HG03432 (cell line): ENCODE results near the gene PLPPR3.
"Not testable (repeated sequence)": the region's sequence is repeated elsewhere in the genome, so short reads cannot be mapped to it uniquely, and the experiment has no call there.

Source experiments
- ATAC-seq: cut with Tn5 transposase; IDR thresholded peaks from one replicate; pipeline ENCODE4 v1.9.1; 2021; ENCODE audit warnings: mild to moderate bottlenecking, moderate library complexity; ENCODE audit not compliant: unreplicated experiment

Gene PLPPR3

GRCh38 chr19:829129-829758, 7.5 kb upstream of the PLPPR3 start:
- no peak for ATAC-seq

DNA sequence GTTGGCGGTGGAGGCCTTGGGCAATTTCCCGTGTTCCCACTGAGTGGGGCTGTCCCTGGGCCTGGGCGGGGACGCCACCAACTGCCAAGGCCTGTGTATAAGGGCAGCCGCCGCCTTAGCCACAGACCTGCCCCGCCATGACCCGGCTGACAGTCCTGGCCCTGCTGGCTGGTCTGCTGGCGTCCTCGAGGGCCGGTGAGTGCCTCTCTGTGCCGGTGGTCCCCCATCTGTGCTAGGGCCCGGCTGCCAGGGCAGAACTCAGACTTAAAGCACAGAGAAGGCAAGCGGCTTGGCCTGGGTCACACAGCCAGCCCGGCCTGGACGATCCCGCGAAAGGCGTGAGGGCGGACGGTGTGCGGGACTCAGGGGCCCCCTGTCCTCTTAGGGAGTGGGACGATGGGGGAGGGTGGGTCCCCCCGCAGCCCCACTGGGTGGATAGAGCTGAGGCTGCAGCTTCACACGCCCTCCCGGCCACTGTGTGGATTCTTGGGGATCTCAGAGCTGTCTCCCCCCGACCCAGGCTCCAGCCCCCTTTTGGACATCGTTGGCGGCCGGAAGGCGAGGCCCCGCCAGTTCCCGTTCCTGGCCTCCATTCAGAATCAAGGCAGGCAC, 6.1 kb upstream of the PLPPR3 start, which contains the start of gene AZU1:
Gene AZU1, plus strand, starts transcription at position 128 of the 612 bp plus-strand sequence. Its CDS starts 10 bp downstream, at position 138.
- no peak for ATAC-seq

DNA sequence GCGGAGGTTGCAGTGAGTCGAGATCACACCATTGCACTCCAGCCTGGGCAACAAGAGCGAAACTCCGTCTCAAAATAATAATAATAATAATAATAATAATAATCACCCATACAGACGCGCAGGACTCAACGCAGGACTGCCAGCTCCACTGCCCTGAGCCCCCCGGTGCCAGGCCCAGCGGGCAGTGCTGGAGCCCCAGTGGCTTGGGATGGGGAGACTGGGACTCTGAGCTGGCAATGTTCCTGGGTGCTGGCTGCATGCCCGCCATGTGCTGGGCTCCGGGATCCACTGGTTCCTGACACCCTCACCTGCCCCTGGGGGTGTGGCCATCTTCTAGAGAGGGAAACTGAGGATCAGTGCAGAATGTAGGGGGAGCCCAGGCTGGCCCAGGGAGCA, 5.6 kb upstream of the PLPPR3 start:
- no peak for ATAC-seq

GRCh38 chr19:825897-826644, 4.3 kb upstream of the PLPPR3 start:
- ATAC-seq, result no peak

- ATAC-seq, result no peak
These were observed 3.1 kb upstream of the PLPPR3 start for GRCh38 chr19:824885-825284.

DNA sequence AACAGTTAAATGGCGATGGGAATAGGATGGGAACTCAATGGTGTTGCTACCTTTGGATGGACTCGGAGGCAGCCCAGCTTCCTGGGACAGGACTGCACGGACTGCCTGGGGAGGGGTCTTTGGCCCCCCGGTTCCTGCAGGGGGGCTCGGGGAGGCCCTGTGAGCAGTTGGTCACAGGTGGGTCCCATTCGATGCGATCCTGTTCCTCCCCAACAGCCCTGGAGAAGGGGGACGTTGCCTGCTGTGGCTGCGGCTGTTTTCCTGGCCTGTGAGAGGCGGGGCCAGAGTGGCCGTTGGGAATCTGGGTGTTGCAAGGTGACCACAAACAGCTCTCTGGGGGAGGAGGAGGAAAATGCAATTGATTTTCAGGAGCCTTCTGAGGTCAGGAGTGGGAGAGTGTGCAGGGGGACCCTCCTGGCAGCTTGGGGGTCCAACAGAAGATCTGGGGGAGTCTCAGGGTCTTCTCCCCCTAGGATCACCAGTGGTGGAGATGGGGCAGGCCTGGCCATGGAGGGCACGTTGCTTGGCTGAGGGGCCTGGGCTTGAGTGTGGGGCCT, 1.9 kb upstream of the PLPPR3 start:
- ATAC-seq, result no peak

DNA sequence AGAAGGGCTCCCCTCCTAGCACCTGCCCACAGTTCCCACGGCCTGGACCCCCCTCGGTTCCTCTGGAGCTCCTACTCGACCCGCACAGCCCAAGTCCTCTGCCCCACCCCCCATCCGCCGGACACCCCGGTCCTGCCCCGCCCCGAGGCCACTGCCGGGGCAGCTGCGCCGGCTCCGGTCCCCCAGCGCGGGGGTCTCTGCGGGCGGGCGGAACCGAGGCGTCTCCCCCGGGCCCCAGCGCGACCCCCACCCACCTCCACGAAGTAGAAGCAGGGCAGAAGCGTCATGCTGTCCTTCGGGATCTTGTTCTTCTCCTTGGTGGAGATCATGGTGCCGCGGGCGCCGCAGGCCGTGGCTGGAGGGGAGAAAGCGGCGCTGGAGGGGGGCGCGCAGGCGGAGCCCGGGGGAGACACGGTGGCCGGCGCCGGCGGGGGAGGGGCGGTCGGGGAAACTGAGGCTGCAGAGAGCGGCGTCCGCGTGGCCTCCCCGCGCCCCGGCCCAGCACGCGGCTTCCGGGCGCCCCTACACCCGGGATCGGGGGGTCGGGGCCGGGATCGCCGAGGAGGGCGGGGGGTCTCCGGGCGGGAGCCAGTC, 427 bp downstream of the PLPPR3 start:
- ATAC-seq, result no peak

DNA sequence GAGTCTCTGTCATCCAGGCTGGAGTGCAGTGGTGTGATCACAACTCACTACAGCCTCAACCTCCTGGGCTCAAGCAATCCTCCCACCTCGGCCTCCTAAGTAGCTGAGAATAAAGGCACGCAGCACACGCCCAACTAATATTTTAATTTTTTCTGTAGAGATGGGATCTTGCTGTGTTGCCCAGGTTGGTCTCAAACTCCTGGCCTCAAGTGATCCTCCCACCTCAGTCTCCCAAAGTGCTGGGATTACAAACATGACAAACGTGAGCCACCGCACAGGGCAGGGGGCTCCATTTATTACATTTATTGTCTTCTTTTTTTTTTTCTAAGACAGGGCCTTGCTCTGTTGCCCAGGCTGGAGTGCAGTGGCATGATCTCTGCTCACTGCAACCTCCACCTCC, 1.5 kb downstream of the PLPPR3 start:
- not testable (repeated sequence) for ATAC-seq

- no peak for ATAC-seq
These were observed 5.3 kb downstream of the PLPPR3 start for GRCh38 chr19:816500-816857.

- no peak for ATAC-seq
These were observed 5.8 kb downstream of the PLPPR3 start for GRCh38 chr19:815775-816499.

DNA sequence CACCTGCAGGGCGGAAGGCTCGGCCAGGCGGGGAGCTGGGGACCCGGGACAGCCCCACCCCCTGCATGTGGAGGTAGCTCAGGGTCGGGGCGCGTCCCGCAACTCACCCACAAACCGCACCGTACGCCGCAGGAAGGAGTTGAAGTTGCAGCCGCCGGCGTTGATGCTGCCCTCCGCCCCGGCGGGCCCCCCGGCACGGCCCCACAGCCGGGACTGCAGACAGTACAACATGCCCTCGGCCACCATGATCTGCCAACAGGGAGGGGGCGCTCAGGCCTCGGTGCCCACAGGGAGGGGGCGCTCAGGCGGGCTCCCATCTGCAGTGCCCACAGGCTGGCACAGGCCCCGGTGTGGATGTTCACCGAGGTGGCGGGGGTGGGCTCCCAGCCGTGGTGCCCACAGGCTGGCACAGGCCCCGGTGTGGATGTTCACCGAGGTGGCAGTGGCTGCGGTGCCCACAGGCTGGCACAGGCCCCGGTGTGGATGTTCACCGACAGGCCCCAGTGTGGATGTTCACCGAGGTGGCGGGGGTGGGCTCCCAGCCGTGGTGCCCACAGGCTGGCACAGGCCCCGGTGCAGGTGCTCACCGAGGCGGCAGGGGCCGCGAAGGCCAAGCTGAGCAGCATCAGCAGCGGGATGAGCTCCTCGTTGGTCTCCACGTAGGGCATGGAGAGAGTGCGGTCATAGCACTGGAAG, 6.5 kb downstream of the PLPPR3 start:
- no peak for ATAC-seq

DNA sequence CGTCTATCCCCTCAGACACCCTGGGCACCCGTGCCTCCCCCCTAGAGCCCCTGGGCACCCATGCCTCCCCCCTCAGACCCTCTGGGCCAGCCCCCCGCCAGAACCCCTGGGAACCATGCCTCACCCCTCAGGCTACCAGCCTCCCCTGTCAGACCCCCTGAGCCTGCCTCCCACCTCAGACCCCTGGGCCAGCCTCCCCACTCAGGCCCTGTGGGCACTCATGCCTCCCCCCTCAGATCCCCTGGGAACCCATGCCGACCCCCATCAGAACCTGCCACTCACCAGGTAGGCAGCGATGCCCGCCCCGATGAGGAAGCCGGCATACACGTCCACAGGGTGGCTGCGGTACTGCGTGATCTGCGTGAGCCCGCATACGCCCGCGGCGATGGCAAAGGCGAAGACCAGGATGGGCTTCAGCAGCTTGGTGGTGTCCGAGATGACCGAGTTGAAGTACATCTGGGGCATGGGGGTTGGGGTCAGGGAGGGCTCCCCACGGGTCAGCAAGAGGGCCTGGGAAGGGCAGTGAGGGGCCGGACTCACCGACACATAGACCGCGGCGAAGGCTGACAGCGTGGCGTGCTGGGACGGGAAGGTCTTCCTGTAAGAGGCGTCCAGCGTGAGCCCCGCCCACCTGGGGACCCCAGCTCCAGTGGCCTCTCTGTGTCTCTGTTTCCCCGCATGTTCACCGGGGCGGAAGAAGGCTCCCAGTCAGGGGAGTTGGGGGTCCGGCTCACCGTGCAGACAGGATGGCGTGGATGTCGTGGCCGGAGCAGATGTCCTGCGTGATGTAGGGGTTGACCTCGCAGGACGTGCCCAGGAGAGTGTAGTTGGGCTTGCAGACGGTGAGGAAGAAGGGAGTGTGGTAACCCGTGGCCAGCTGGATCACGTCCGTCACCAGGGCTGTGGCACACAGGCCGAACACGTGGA, 7.3 kb downstream of the PLPPR3 start:
- ATAC-seq, result no peak

GRCh38 chr19:813219-814151, 8.3 kb downstream of the PLPPR3 start:
- no peak for ATAC-seq

- ATAC-seq, result no peak
These were observed 9.0 kb downstream of the PLPPR3 start for GRCh38 chr19:812747-813218.

GRCh38 chr19:812049-812746, 9.6 kb downstream of the PLPPR3 start:
- ATAC-seq, result no peak

DNA sequence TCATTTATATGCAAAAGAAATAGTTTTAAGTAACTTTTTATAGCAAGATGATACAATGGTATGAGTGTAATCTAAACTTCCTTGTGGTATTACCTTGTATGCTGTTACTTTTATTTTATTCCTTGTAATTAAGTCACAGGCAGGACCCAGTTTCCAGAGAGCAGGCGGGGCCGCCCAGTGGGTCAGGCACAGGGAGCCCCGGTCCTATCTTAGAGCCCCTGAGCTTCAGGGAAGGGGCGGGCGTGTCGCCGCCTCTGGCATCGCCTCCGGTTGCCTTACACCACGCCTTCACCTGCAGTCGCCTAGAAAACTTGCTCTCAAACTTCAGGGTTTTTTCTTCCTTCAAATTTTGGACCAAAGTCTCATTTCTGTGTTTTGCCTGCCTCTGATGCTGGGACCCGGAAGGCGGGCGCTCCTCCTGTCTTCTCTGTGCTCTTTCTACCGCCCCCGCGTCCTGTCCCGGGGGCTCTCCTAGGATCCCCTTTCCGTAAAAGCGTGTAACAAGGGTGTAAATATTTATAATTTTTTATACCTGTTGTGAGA, 10.2 kb downstream of the PLPPR3 start:
- no peak for ATAC-seq

- no peak for ATAC-seq
These were observed 10.8 kb downstream of the PLPPR3 start for GRCh38 chr19:810883-811489.
